Spleen (tissue), 7 donors: ENCODE data around the gene GRIK4.

Experiments
- CTCF ChIP-seq, 11 experiments: fragments of 200-600 bp in 7 of 11; fragments of 450-650 bp in 4 of 11; sonication (generic) in 4 of 11; IDR thresholded peaks in 8 of 11; conservative IDR thresholded peaks in 3 of 11; 1 replicate in 7 of 11; 2 replicates in 4 of 11; pipeline versions ENCODE4 v1.4.0 to v1.8.0; 2016 to 2021; ENCODE audit warnings: antibody characterized with exemption in 11 of 11, inconsistent platforms in 4 of 11, mild to moderate bottlenecking in 1 of 11
- POLR2AphosphoS5 ChIP-seq, 3 donors: sonication (generic); formaldehyde crosslinking; IDR thresholded peaks; one replicate each; pipeline ENCODE4 v1.5.1; 2017; ENCODE audit warnings: antibody characterized with exemption in 3 of 3
- donor health status: DM: no; HTN: no; CAD: no; lungs with moderate emphysema.
- donor health status: DM: no; HTN: no; CAD: no.
- donor health status: DM: no; HTN: no; CAD: no.

GRCh38 chr11:120945042-120945441, 433.5 kb downstream of the GRIK4 start:
- TF ChIP-seq POLR2AphosphoS5 (IDR thresholded peaks at IDR 0.05) (no peak), CTCF (IDR thresholded peaks at IDR 0.05 in 8 of 11, conservative IDR thresholded peaks at IDR 0.05 in 3 of 11) (no peak)
